Measurements from ENCODE around the gene IFITM2. TPM values are rescaled to one million over a fixed set of nuclear protein-coding genes. Genes with fewer than 3 reads are reported as not detected.
A peak's percentile ranks its signal among the peaks of the same experiment; 100 is the strongest.

The IFITM2 gene
- total and polyA plus RNA-seq, 2 experiments from 2014 or later: 91.2 to 857 TPM

- Histone ChIP-seq H3K9me2 (ENCODE audit: insufficient read depth) (no peaks in the 10 kb centered on the region), H3F3A (replicated peaks; ENCODE audit: low read depth) (0 out of 2 replicates have a peak, but pooled peaks cover 18% of the 10 kb centered on the region), H2AFZ (no peak overlapping the region), H3K79me2 (replicated peaks; ENCODE audit: insufficient read depth) (no peaks in the 10 kb centered on the region), H3K4me3 (no peak overlapping the region), H3K27ac (ENCODE audit: low read depth) (peak overlapping the region; percentile 32; the same call in 1 of the 2 replicates), H3K27me3 (ENCODE audit: insufficient read depth) (no peaks in the 10 kb centered on the region), H3K4me2 (no peak overlapping the region), H3K4me1 (ENCODE audit: insufficient read depth) (peaks cover 6% of the 10 kb centered on the region), H3K36me3 (ENCODE audit: insufficient read depth) (no peaks in the 10 kb centered on the region; the same call in 1 of the 2 replicates), H4K20me1 (replicated peaks; ENCODE audit: insufficient read depth) (no peaks in the 10 kb centered on the region)
- H3K4me1 Mint-ChIP-seq: peaks cover 33% of the 10 kb centered on the region
- no peak overlapping the region for H3K4me3 Mint-ChIP-seq
- peaks cover 13% of the 10 kb centered on the region; the same call in 2 of the 3 replicates for H3K36me3 Mint-ChIP-seq (ENCODE audit: low read depth)
- H3K9me3 Mint-ChIP-seq: peaks cover 9% of the 10 kb centered on the region
- no peak overlapping the region for H3K27ac Mint-ChIP-seq
- no peak for ATAC-seq
- TF ChIP-seq STAT1 (IDR thresholded peaks at IDR 0.05; ENCODE audit: unreplicated experiment) (no peak), EZH2 (IDR thresholded peaks at IDR 0.05; ENCODE audit: low read depth, unreplicated experiment) (no peak), NANOG (IDR thresholded peaks at IDR 0.05; ENCODE audit: borderline replicate concordance) (no peak), EZH2phosphoT487 (IDR thresholded peaks at IDR 0.05; ENCODE audit: unreplicated experiment) (no peak), ZNF114 (CRISPR knock-in tag; IDR thresholded peaks at IDR 0.05) (no peak), JUNB (IDR thresholded peaks at IDR 0.05; ENCODE audit: unreplicated experiment) (no peak), CTCF (conservative IDR thresholded peaks at IDR 0.05; ENCODE audit: low read depth in 2 of 2) (no peak), ZNF462 (CRISPR knock-in tag; IDR thresholded peaks at IDR 0.05) (no peak), ETS1 (IDR thresholded peaks at IDR 0.05) (no peak), ZNF331 (CRISPR knock-in tag; IDR thresholded peaks at IDR 0.05; ENCODE audit: low read depth) (no peak), CREB1 (CRISPR knock-in tag; IDR thresholded peaks at IDR 0.05; ENCODE audit: low read depth) (no peak), REST (IDR thresholded peaks at IDR 0.05; ENCODE audit: unreplicated experiment) (no peak), POLR2AphosphoS5 (IDR thresholded peaks at IDR 0.05; ENCODE audit: low read depth) (no peak)
- H3K27me3 Mint-ChIP-seq (ENCODE audit: insufficient read depth, low read depth, poor library complexity): peaks cover 17% of the 10 kb centered on the region
- no peak for DNase-seq (ENCODE audit: low spot score)
These were observed 20.4 kb downstream of the IFITM2 start for GRCh38 chr11:328012-328411.
